Chondrocyte (in vitro differentiated cells): ENCODE results near the gene PIK3C2B. TPM values are rescaled to one million over a fixed set of nuclear protein-coding genes. Genes with fewer than 3 reads are reported as not detected.

ENCODE experiments used
- DNase-seq: peaks from one replicate; pipeline ENCODE4 v3.0.0; 2021; ENCODE audit warnings: mixed read lengths, low spot score
- H3K27ac Mint-ChIP-seq: one replicate; pipeline ENCODE4 v1.8.0; 2021; ENCODE audit warnings: mild to moderate bottlenecking, moderate library complexity, mixed read lengths; ENCODE audit not compliant: unreplicated experiment
- H3K27me3 Mint-ChIP-seq: 2 replicates; pipeline ENCODE4 v1.8.0; 2021; ENCODE audit warnings: low read depth, mixed read lengths
- H3K36me3 Mint-ChIP-seq: 2 replicates; pipeline ENCODE4 v1.8.0; 2021; ENCODE audit warnings: low read depth, mixed read lengths
- H3K4me1 Mint-ChIP-seq: 2 replicates; pipeline ENCODE4 v1.8.0; 2021; ENCODE audit warnings: low read depth, mild to moderate bottlenecking, mixed read lengths
- H3K4me3 Mint-ChIP-seq: one replicate; pipeline ENCODE4 v1.8.0; 2021; ENCODE audit warnings: mild to moderate bottlenecking, moderate library complexity, mixed read lengths; ENCODE audit not compliant: unreplicated experiment
- H3K9me3 Mint-ChIP-seq: 2 replicates; pipeline ENCODE4 v1.8.0; 2021; ENCODE audit warnings: low read depth, mixed read lengths
- CTCF ChIP-seq: fragments of 200-600 bp; sonication (generic); IDR thresholded peaks from 2 replicates; pipeline ENCODE4 v1.5.0; 2021; ENCODE audit warnings: antibody characterized with exemption, mild to moderate bottlenecking, moderate library complexity
- total RNA-seq: library from RNA; stranded (reverse); gene quantifications from 3 replicates; pipeline ENCODE4 v1.2.1, GENCODE V29; 2021

The PIK3C2B gene
- total RNA-seq, 1 donor from 2014 or later = 19.5 TPM

- peaks cover 21% of the 10 kb centered on the region for H3K4me1 Mint-ChIP-seq
- H3K4me3 Mint-ChIP-seq = peak overlapping the region; percentile 92
- H3K36me3 Mint-ChIP-seq = no peaks in the 10 kb centered on the region
- no peaks in the 10 kb centered on the region for H3K9me3 Mint-ChIP-seq
- no peak for DNase-seq
- no peaks in the 10 kb centered on the region for H3K27me3 Mint-ChIP-seq
- no peak for TF ChIP-seq CTCF
- peak overlapping the region; percentile 97 for H3K27ac Mint-ChIP-seq
Observed at GRCh38 chr1:204505674-204506200, 11.1 kb upstream of the PIK3C2B start.

GRCh38 chr1:204503913-204504519 is 9.4 kb upstream of the PIK3C2B start:
- Mint-ChIP-seq H3K36me3 (no peaks in the 10 kb centered on the region), H3K4me1 (peaks cover 21% of the 10 kb centered on the region), H3K27ac (no peak overlapping the region), H3K4me3 (no peak overlapping the region), H3K9me3 (no peaks in the 10 kb centered on the region), H3K27me3 (no peaks in the 10 kb centered on the region)
- DNase-seq = no peak
- no peak for TF ChIP-seq CTCF

- H3K27me3 Mint-ChIP-seq = no peaks in the 10 kb centered on the region
- H3K36me3 Mint-ChIP-seq = no peaks in the 10 kb centered on the region
- H3K27ac Mint-ChIP-seq = no peak overlapping the region
- no peak overlapping the region for H3K4me3 Mint-ChIP-seq
- no peaks in the 10 kb centered on the region for H3K9me3 Mint-ChIP-seq
- DNase-seq = no peak
- peak; percentile 93 for TF ChIP-seq CTCF
- H3K4me1 Mint-ChIP-seq = peaks cover 21% of the 10 kb centered on the region
Observed at GRCh38 chr1:204503122-204503912, 8.7 kb upstream of the PIK3C2B start.

GRCh38 chr1:204502241-204502640 is 7.6 kb upstream of the PIK3C2B start:
- no peak for DNase-seq
- Mint-ChIP-seq H3K27me3 (no peaks in the 10 kb centered on the region), H3K4me3 (no peak overlapping the region), H3K36me3 (no peaks in the 10 kb centered on the region), H3K4me1 (peaks cover 15% of the 10 kb centered on the region), H3K27ac (no peak overlapping the region), H3K9me3 (no peaks in the 10 kb centered on the region)
- no peak for TF ChIP-seq CTCF

- Mint-ChIP-seq H3K27me3 (no peaks in the 10 kb centered on the region), H3K4me3 (no peak overlapping the region), H3K9me3 (no peaks in the 10 kb centered on the region), H3K4me1 (peaks cover 12% of the 10 kb centered on the region), H3K36me3 (no peaks in the 10 kb centered on the region), H3K27ac (no peak overlapping the region)
- TF ChIP-seq CTCF = no peak
- DNase-seq = no peak
Observed at GRCh38 chr1:204499511-204500468, 5.2 kb upstream of the PIK3C2B start.
